C4-2B (cell line): ENCODE results near the gene NPAS3.

ENCODE experiments used
- H3K27ac ChIP-seq: fragments of 450-650 bp; 2 replicates; pipeline ENCODE4 v1.5.1; 2017
- ZFX ChIP-seq: fragments of 450-650 bp; IDR thresholded peaks from 2 replicates; pipeline ENCODE4 v1.6.1; 2017
- TF ChIP-seq, protein P1 (sequence below): fragments of 450-650 bp; conservative IDR thresholded peaks from 2 replicates; pipeline ENCODE4 v1.5.1; 2017; ENCODE audit warnings: mild to moderate bottlenecking

NPAS3 gene

DNA sequence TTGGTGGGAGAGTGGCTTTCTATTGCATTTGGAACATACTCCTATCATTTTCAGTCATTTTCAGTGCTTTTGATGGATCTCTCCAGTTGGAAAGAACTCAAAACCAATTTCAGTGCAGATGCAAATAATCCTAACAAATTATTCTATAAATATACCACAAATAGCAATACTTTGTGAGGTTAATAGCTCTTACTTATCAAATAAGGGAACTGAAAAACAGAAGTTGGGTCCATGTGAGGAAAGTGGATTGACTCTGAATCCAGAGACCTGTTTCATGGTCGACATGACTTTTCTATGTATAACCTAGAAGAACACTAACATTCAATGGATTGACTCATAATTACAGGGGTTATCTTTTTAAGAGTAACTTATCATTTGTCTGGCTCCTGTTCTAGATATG lies 763.6 kb downstream of the NPAS3 start:
- no peak overlapping the region for H3K27ac ChIP-seq
- TF ChIP-seq, protein P1, sequence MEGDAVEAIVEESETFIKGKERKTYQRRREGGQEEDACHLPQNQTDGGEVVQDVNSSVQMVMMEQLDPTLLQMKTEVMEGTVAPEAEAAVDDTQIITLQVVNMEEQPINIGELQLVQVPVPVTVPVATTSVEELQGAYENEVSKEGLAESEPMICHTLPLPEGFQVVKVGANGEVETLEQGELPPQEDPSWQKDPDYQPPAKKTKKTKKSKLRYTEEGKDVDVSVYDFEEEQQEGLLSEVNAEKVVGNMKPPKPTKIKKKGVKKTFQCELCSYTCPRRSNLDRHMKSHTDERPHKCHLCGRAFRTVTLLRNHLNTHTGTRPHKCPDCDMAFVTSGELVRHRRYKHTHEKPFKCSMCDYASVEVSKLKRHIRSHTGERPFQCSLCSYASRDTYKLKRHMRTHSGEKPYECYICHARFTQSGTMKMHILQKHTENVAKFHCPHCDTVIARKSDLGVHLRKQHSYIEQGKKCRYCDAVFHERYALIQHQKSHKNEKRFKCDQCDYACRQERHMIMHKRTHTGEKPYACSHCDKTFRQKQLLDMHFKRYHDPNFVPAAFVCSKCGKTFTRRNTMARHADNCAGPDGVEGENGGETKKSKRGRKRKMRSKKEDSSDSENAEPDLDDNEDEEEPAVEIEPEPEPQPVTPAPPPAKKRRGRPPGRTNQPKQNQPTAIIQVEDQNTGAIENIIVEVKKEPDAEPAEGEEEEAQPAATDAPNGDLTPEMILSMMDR = no peak
- TF ChIP-seq ZFX = no peak

DNA sequence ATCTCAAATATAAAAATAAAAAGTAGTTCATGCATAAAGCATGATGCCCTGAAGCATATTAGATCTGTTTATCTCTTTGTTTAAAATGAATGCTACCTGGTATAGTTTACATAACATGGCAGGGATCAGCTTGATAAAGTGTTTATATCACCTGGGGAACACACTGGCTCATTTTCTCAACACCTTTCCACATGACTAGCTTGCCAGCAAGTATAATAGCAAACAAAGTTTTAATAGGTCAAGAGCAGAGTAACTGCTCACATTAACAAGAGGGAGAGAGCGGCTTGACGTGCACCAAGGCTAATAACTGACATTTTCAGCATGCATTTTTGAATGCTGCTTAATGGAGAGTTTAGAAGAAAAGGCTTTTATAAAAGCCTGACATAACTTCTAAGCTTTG lies 765.8 kb downstream of the NPAS3 start:
- no peak overlapping the region for H3K27ac ChIP-seq

GRCh38 chr14:33705490-33705889 lies 766.8 kb downstream of the NPAS3 start:
- TF ChIP-seq, protein P1 = no peak
- TF ChIP-seq ZFX = no peak
- H3K27ac ChIP-seq = no peak overlapping the region

More for the DNA sequence above, 765.8 kb downstream of the NPAS3 start:
- no peak for TF ChIP-seq ZFX

- TF ChIP-seq ZFX = no peak
- TF ChIP-seq, protein P1 = no peak
- no peak overlapping the region for H3K27ac ChIP-seq
Measured at GRCh38 chr14:33707716-33708115, 769.0 kb downstream of the NPAS3 start.

DNA sequence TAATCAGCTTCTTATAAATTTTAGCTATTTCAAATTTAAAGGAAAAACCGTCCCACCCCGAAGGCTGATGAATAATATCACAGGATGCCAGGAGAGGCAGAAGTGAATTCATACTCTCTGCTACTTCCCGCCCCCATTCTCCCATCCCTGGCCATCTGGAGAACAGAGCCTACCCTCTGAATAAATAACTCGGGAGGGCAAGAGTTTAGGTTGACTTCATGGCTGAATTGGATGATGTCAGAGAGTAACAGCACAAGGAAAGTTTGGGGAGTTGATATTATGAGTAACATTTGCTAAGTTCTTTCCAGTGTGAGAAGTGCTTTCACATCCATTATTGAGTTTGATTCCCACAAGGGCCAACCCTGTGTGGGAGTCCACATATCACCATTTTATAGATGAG lies 770.6 kb downstream of the NPAS3 start:
- no peak overlapping the region for H3K27ac ChIP-seq

GRCh38 chr14:33709711-33710110 lies 771.0 kb downstream of the NPAS3 start:
- TF ChIP-seq, protein P1 = no peak
- no peak for TF ChIP-seq ZFX
- H3K27ac ChIP-seq = no peak overlapping the region

More for the DNA sequence above, 770.6 kb downstream of the NPAS3 start:
- TF ChIP-seq, protein P1 = no peak
- no peak for TF ChIP-seq ZFX

- TF ChIP-seq ZFX = no peak
- TF ChIP-seq, protein P1 = no peak
- H3K27ac ChIP-seq = no peak overlapping the region
Measured at GRCh38 chr14:33710273-33710672, 771.6 kb downstream of the NPAS3 start.

- no peak overlapping the region for H3K27ac ChIP-seq
- TF ChIP-seq ZFX = no peak
- TF ChIP-seq, protein P1 = no peak
Measured at GRCh38 chr14:33711194-33711593, 772.5 kb downstream of the NPAS3 start.
